Neural cell (in vitro differentiated cells): ENCODE measurements around the gene EGR4. TPM values are rescaled to one million over a fixed set of nuclear protein-coding genes. Genes with fewer than 3 reads are reported as not detected.

Source experiments
- H2AFZ ChIP-seq: fragments of 200-600, 300-800 bp; sonication (generic), shearing (Covaris generic); 2 replicates; pipeline ENCODE4 v1.6.0; 2014; ENCODE audit warnings: low read depth, mild to moderate bottlenecking, antibody characterized with exemption, low read length, moderate library complexity
- H3F3A ChIP-seq: fragments of 200-600 bp; shearing (Covaris generic); 2 replicates; pipeline ENCODE4 v1.6.1; 2016; ENCODE audit warnings: mild to moderate bottlenecking, moderate library complexity, mixed read lengths, antibody characterized with exemption, low read length; ENCODE audit not compliant: insufficient read depth, poor library complexity, severe bottlenecking
- H3K27ac ChIP-seq: fragments of 200-600, 300-800 bp; sonication (generic), shearing (Covaris generic); 2 replicates; pipeline ENCODE4 v1.5.1; 2014; ENCODE audit warnings: mild to moderate bottlenecking, low read length, moderate library complexity
- H3K27me3 ChIP-seq: fragments of 300-800, 200-600 bp; sonication (generic), shearing (Covaris generic); 2 replicates; pipeline ENCODE4 v1.6.0; 2014; ENCODE audit warnings: mild to moderate bottlenecking, low read depth, low read length, moderate library complexity; ENCODE audit not compliant: insufficient read depth
- H3K36me3 ChIP-seq: fragments of 300-800, 200-600 bp; sonication (generic), shearing (Covaris generic); 2 replicates; pipeline ENCODE4 v1.5.1; 2014; ENCODE audit warnings: mild to moderate bottlenecking, antibody characterized with exemption, low read length, moderate library complexity; ENCODE audit not compliant: insufficient read depth
- H3K4me2 ChIP-seq: fragments of 300-800, 200-600 bp; sonication (generic), shearing (Covaris generic); 2 replicates; pipeline ENCODE4 v1.6.0; 2014; ENCODE audit warnings: mild to moderate bottlenecking, low read length
- H3K4me3 ChIP-seq: fragments of 300-800, 200-600 bp; sonication (generic), shearing (Covaris generic); 2 replicates; pipeline ENCODE4 v1.5.1; 2014; ENCODE audit warnings: mild to moderate bottlenecking, low read length, moderate library complexity
- H3K79me2 ChIP-seq: fragments of 200-600 bp; shearing (Covaris generic); replicated peaks from 2 replicates; pipeline ENCODE4 v1.6.0; 2014; ENCODE audit warnings: mild to moderate bottlenecking, low read length, moderate library complexity; ENCODE audit not compliant: insufficient read depth
- H3K9ac ChIP-seq: fragments of 300-800, 200-600 bp; sonication (generic), shearing (Covaris generic); 2 replicates; pipeline ENCODE4 v1.6.1; 2016; ENCODE audit warnings: mild to moderate bottlenecking, low read length, mixed read lengths
- H3K9me2 ChIP-seq: fragments of 200-600 bp; shearing (Covaris generic); 2 replicates; pipeline ENCODE4 v1.6.1; 2016; ENCODE audit warnings: mild to moderate bottlenecking, low read length, mixed read lengths; ENCODE audit not compliant: insufficient read depth
- H3K9me3 ChIP-seq: fragments of 200-600, 300-800 bp; sonication (generic), shearing (Covaris generic); 2 replicates; pipeline ENCODE4 v1.6.1; 2016; ENCODE audit warnings: mild to moderate bottlenecking, mixed run types, low read length, moderate library complexity, mixed read lengths
- H4K20me1 ChIP-seq: fragments of 200-600 bp; shearing (Covaris generic); 2 replicates; pipeline ENCODE4 v1.6.1; 2016; ENCODE audit warnings: mild to moderate bottlenecking, mixed run types; ENCODE audit not compliant: insufficient read depth
- EZH2 ChIP-seq: fragments of 200-600, 300-800 bp; shearing (Covaris generic), sonication (generic); IDR thresholded peaks from 2 replicates; pipeline ENCODE4 v1.6.1; 2014; ENCODE audit warnings: antibody characterized with exemption, low read length, borderline replicate concordance, mild to moderate bottlenecking; ENCODE audit not compliant: insufficient read depth, poor library complexity, severe bottlenecking
- MXI1 ChIP-seq: fragments of 450-650 bp; conservative IDR thresholded peaks from 2 replicates; pipeline ENCODE4 v1.6.1; 2014; ENCODE audit warnings: antibody characterized with exemption, mild to moderate bottlenecking; ENCODE audit not compliant: poor library complexity, severe bottlenecking
- POLR2AphosphoS5 ChIP-seq: IDR thresholded peaks from 2 replicates; pipeline ENCODE4 v1.6.1; 2012
- RAD21 ChIP-seq: fragments of 450-650 bp; conservative IDR thresholded peaks from 2 replicates; pipeline ENCODE4 v1.6.1; 2014; ENCODE audit warnings: antibody characterized with exemption, mild to moderate bottlenecking, moderate library complexity
- REST ChIP-seq: IDR thresholded peaks from 2 replicates; pipeline ENCODE4 v1.6.1; 2012; ENCODE audit warnings: borderline replicate concordance
- SMC3 ChIP-seq: fragments of 450-650 bp; conservative IDR thresholded peaks from 2 replicates; pipeline ENCODE4 v1.6.1; 2014; ENCODE audit warnings: antibody characterized with exemption, mild to moderate bottlenecking, moderate library complexity; ENCODE audit not compliant: poor library complexity
- TAF1 ChIP-seq: IDR thresholded peaks from 2 replicates; pipeline ENCODE4 v1.6.1; 2012; ENCODE audit warnings: low read depth
- polyA plus RNA-seq: library from polyadenylated mRNA; depleted of rRNA; stranded (reverse); fragments of >200 nt; gene quantifications from 2 replicates; pipeline ENCODE4 v1.2.3, GENCODE V29; 2014
- small RNA-seq, 3 experiments: library from RNA; depleted of rRNA; stranded (forward); fragments of <200 nt; gene quantifications; one replicate each; pipeline ENCODE3, GENCODE V24; 2012

The EGR4 gene
- polyA plus RNA-seq, 1 donor from 2014 or later, result not detected

DNA sequence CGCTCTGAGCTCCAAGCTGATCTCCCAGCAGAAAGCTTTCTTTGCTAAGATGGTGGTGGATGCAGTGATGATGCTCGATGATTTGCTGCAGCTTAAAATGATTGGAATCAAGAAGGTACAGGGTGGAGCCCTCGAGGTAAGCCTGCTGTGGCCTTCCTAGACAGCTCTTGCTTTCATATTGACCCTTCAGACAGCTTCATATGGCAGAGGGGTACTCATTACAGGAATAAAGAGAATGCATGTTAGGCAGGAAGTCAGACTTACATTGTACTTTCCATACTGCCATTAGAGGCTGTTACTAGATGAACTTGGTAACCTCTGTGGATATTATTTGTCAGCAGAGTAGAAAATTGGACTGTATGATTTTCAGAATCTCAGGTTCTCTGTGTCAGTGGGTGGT lies 48.8 kb downstream of the EGR4 start:
- Histone ChIP-seq H3K4me3 (no peak overlapping the region), H3F3A (no peaks in the 10 kb centered on the region), H3K9me3 (no peaks in the 10 kb centered on the region), H3K9ac (no peak overlapping the region), H3K36me3 (no peaks in the 10 kb centered on the region), H3K4me2 (no peak overlapping the region), H3K27ac (no peak overlapping the region), H3K79me2 (peaks cover 17% of the 10 kb centered on the region), H3K27me3 (no peaks in the 10 kb centered on the region), H4K20me1 (no peaks in the 10 kb centered on the region), H2AFZ (no peak overlapping the region), H3K9me2 (no peaks in the 10 kb centered on the region)
- TF ChIP-seq MXI1 (no peak), TAF1 (no peak), EZH2 (no peak), REST (no peak), POLR2AphosphoS5 (no peak), RAD21 (no peak)

GRCh38 chr2:73243884-73244570 lies 49.3 kb downstream of the EGR4 start:
- Histone ChIP-seq H3K79me2 (peaks cover 21% of the 10 kb centered on the region), H3K4me3 (no peak overlapping the region), H3F3A (no peaks in the 10 kb centered on the region), H3K9me2 (no peaks in the 10 kb centered on the region), H3K36me3 (no peaks in the 10 kb centered on the region), H2AFZ (no peak overlapping the region), H3K9me3 (no peaks in the 10 kb centered on the region), H3K9ac (no peak overlapping the region), H3K27ac (no peak overlapping the region), H3K4me2 (no peak overlapping the region), H3K27me3 (no peaks in the 10 kb centered on the region), H4K20me1 (no peaks in the 10 kb centered on the region)
- TF ChIP-seq SMC3 (no peak), REST (no peak), MXI1 (no peak), RAD21 (no peak)

Small RNA genes lying within 50 kb of the gene (small RNA-seq; reads per million reads assigned to genes)
- gene RNU6-111P, result 0 reads per million in 3 experiments

Other genes starting within 250 kb of the EGR4 start
- 5.8 and 6.7 TPM in 2 replicates for gene SFXN5, start 221.8 kb downstream of the EGR4 start, polyA plus RNA-seq
- gene RAB11FIP5, start 180.6 kb downstream of the EGR4 start, polyA plus RNA-seq, result 2.6 and 3.3 TPM in 2 replicates
- not detected in 2 replicates for gene NOTO, start 91.0 kb downstream of the EGR4 start, polyA plus RNA-seq
- 15.5 and 21.3 TPM in 2 replicates for gene SMYD5, start 79.3 kb downstream of the EGR4 start, polyA plus RNA-seq
- 36.5 TPM in 2 replicates for gene PRADC1, start 60.3 kb downstream of the EGR4 start, polyA plus RNA-seq
- gene CCT7, start 59.2 kb downstream of the EGR4 start, polyA plus RNA-seq, result 309 and 310 TPM in 2 replicates
- 6.0 and 6.7 TPM in 2 replicates for gene FBXO41, start 9.1 kb downstream of the EGR4 start, polyA plus RNA-seq
- 12.2 and 20.5 TPM in 2 replicates for gene ALMS1, start 92.3 kb upstream of the EGR4 start, polyA plus RNA-seq